ENCODE data around the gene MANSC1.

DNA sequence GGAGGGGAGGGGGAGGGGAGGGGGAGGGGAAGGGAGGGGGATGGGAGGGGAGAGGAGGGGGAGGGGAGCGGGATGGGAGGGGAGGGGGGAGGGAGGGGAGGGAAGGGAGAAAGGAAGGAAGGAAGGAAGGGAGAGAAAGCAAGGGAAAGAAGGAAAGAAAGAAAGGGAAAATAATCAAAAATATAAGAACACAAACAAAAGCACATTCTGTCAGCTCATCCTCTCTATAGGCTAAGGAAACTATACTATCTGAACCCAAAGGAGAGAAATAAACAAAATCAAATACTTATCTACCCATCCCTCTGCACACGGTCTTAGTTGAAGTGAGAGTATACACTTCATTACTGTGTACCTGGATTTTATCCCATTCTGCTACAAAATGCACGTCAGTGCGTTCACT lies 26.9 kb downstream of the MANSC1 start:
- TF ChIP-seq, protein P1, sequence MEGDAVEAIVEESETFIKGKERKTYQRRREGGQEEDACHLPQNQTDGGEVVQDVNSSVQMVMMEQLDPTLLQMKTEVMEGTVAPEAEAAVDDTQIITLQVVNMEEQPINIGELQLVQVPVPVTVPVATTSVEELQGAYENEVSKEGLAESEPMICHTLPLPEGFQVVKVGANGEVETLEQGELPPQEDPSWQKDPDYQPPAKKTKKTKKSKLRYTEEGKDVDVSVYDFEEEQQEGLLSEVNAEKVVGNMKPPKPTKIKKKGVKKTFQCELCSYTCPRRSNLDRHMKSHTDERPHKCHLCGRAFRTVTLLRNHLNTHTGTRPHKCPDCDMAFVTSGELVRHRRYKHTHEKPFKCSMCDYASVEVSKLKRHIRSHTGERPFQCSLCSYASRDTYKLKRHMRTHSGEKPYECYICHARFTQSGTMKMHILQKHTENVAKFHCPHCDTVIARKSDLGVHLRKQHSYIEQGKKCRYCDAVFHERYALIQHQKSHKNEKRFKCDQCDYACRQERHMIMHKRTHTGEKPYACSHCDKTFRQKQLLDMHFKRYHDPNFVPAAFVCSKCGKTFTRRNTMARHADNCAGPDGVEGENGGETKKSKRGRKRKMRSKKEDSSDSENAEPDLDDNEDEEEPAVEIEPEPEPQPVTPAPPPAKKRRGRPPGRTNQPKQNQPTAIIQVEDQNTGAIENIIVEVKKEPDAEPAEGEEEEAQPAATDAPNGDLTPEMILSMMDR (conservative IDR thresholded peaks at IDR 0.05 in 1 of 2, IDR thresholded peaks at IDR 0.05 in 1 of 2; ENCODE audit: extremely low read depth in 1 of 2, insufficient read depth in 1 of 2, low read depth in 1 of 2, low read length in 2 of 2), result no peak
- TF ChIP-seq EZH2 (IDR thresholded peaks at IDR 0.05; ENCODE audit: borderline replicate concordance, low read length), result no peak
